Mesendoderm (in vitro differentiated cells): ENCODE data around the gene RTCA.
A peak's percentile ranks its signal among the peaks of the same experiment; 100 is the strongest.

ENCODE experiments used
- DNase-seq: peaks from one replicate; pipeline ENCODE4 v3.0.0; 2013
- H2AK5ac ChIP-seq: 2 replicates; pipeline ENCODE4 v1.6.1; 2013; ENCODE audit warnings: low read length, inconsistent platforms
- H2BK120ac ChIP-seq: 2 replicates; pipeline ENCODE4 v1.6.1; 2013; ENCODE audit warnings: low read depth, mild to moderate bottlenecking, low read length, moderate library complexity, mixed read lengths
- H2BK15ac ChIP-seq: replicated peaks from 2 replicates; pipeline ENCODE4 v1.6.1; 2013; ENCODE audit warnings: low read depth, mild to moderate bottlenecking, moderate library complexity
- H2BK5ac ChIP-seq: 2 replicates; pipeline ENCODE4 v1.6.1; 2013; ENCODE audit warnings: low read length, inconsistent platforms
- H3K18ac ChIP-seq: 2 replicates; pipeline ENCODE4 v1.6.1; 2013; ENCODE audit warnings: mild to moderate bottlenecking, low read length, mixed read lengths
- H3K23ac ChIP-seq: one replicate; pipeline ENCODE4 v1.6.1; 2013; ENCODE audit warnings: low read length
- H3K27ac ChIP-seq: 2 replicates; pipeline ENCODE4 v1.5.1; 2013; ENCODE audit warnings: low read depth, mild to moderate bottlenecking, inconsistent platforms, low read length, moderate library complexity
- H3K27me3 ChIP-seq: 2 replicates; pipeline ENCODE4 v1.6.1; 2013; ENCODE audit warnings: low read length, control low read depth, mild to moderate bottlenecking, inconsistent platforms; ENCODE audit not compliant: insufficient read depth, poor library complexity
- H3K36me3 ChIP-seq: 2 replicates; pipeline ENCODE4 v1.6.1; 2013; ENCODE audit warnings: low read length, inconsistent platforms; ENCODE audit not compliant: control insufficient read depth, insufficient read depth
- H3K4ac ChIP-seq: one replicate; pipeline ENCODE4 v1.6.1; 2013; ENCODE audit warnings: low read depth, mild to moderate bottlenecking, low read length, moderate library complexity
- H3K4me1 ChIP-seq: 2 replicates; pipeline ENCODE4 v1.6.1; 2013; ENCODE audit warnings: low read depth, low read length, inconsistent platforms; ENCODE audit not compliant: control insufficient read depth
- H3K4me2 ChIP-seq: 2 replicates; pipeline ENCODE4 v1.6.1; 2013; ENCODE audit warnings: low read length
- H3K4me3 ChIP-seq: 2 replicates; pipeline ENCODE4 v1.5.1; 2013; ENCODE audit warnings: mild to moderate bottlenecking, low read length
- H3K56ac ChIP-seq: one replicate; pipeline ENCODE4 v1.6.1; 2013; ENCODE audit warnings: low read length
- H3K79me1 ChIP-seq: 2 replicates; pipeline ENCODE4 v1.6.1; 2013; ENCODE audit warnings: low read length, inconsistent platforms
- H3K79me2 ChIP-seq: 2 replicates; pipeline ENCODE4 v1.6.1; 2013; ENCODE audit warnings: mild to moderate bottlenecking, low read length; ENCODE audit not compliant: control insufficient read depth, insufficient read depth
- H3K9ac ChIP-seq: 2 replicates; pipeline ENCODE4 v1.6.1; 2013; ENCODE audit warnings: low read length, inconsistent platforms
- H4K5ac ChIP-seq: one replicate; pipeline ENCODE4 v1.6.1; 2013; ENCODE audit warnings: low read length
- H4K8ac ChIP-seq: one replicate; pipeline ENCODE4 v1.6.1; 2013; ENCODE audit warnings: low read depth, mild to moderate bottlenecking, control low read depth, low read length, moderate library complexity
- WGBS: extraction: QIAGEN DNeasy Blood & Tissue Kit; methylation state at CpG from one replicate; pipeline ENCODE4 v1.1.7; 2013; ENCODE audit warnings: low lambda C conversion rate, missing lambda C conversion rate; ENCODE audit not compliant: insufficient coverage; ENCODE audit errors: extremely low coverage; 5-methylcytosine and 5-hydroxymethylcytosine counted together

The RTCA gene

DNA sequence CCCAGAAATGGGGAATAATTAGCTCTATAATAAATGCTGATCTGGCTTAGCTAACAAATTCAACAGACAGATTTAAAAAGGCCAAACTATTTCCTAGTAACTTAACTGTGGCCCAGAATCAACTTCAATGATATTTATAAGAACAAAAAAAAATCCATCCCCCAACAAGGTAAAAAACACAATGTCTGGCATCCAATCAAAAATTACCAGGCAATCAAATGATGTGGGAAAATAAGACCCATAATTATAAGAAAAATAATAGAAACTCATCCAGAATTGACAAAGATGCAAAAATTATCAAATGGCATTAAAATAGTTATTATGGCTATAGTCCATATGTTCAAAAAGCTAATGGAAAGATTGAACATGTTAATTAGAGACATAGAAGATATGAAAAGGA lies 43.8 kb downstream of the RTCA start:
- Histone ChIP-seq H3K23ac (no peak overlapping the region), H4K8ac (no peak overlapping the region), H2BK15ac (no peak overlapping the region), H3K18ac (no peak overlapping the region), H3K27ac (no peak overlapping the region), H2AK5ac (no peak overlapping the region), H3K4me3 (no peak overlapping the region), H2BK5ac (no peak overlapping the region), H3K4me1 (peaks cover under 1% of the 10 kb centered on the region), H3K79me2 (no peaks in the 10 kb centered on the region), H3K4ac (no peak overlapping the region), H2BK120ac (no peak overlapping the region), H3K56ac (no peak overlapping the region), H3K9ac (no peak overlapping the region), H3K36me3 (no peaks in the 10 kb centered on the region), H4K5ac (no peak overlapping the region), H3K27me3 (no peaks in the 10 kb centered on the region), H3K79me1 (no peaks in the 10 kb centered on the region), H3K4me2 (no peak overlapping the region)
- DNase-seq, result no peak

DNA sequence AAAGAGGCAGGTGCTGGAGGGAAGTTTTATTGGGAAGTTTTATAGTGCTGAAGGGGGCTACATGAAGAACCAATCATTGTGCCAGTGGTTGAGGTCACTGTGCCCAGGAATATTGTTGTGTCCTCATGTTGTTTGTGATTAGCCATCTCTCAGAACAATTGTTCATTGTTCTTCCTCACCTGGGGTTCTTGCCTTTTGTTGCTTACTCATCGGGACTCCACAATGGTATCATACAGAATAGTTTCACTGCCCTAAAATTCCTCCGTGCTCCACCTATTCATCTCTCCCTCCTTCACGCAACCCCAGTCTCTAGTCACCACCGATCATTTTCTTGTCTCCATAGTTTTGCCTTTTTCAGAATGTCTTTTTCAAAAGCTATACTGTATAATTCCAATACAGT lies 47.4 kb downstream of the RTCA start:
- H2AK5ac ChIP-seq, result no peak overlapping the region
- H3K36me3 ChIP-seq, result no peaks in the 10 kb centered on the region
- H3K27me3 ChIP-seq, result no peaks in the 10 kb centered on the region
- H2BK5ac ChIP-seq, result no peak overlapping the region
- H2BK120ac ChIP-seq, result no peak overlapping the region
- H3K4me1 ChIP-seq, result no peaks in the 10 kb centered on the region
- H3K4ac ChIP-seq, result no peak overlapping the region
- DNase-seq, result peak; percentile 55
- no peaks in the 10 kb centered on the region for H3K79me1 ChIP-seq
- no peak overlapping the region for H4K5ac ChIP-seq
- WGBS, result no CpG with 5 or more reads among the region's 4 CpGs
- H3K4me3 ChIP-seq, result no peak overlapping the region
- H3K56ac ChIP-seq, result no peak overlapping the region
- H3K23ac ChIP-seq, result no peak overlapping the region
- H3K27ac ChIP-seq, result no peak overlapping the region
- H3K79me2 ChIP-seq, result no peaks in the 10 kb centered on the region
- H3K4me2 ChIP-seq, result no peak overlapping the region
- H2BK15ac ChIP-seq, result no peak overlapping the region
- no peak overlapping the region for H3K18ac ChIP-seq
- H4K8ac ChIP-seq, result no peak overlapping the region
- H3K9ac ChIP-seq, result no peak overlapping the region

DNA sequence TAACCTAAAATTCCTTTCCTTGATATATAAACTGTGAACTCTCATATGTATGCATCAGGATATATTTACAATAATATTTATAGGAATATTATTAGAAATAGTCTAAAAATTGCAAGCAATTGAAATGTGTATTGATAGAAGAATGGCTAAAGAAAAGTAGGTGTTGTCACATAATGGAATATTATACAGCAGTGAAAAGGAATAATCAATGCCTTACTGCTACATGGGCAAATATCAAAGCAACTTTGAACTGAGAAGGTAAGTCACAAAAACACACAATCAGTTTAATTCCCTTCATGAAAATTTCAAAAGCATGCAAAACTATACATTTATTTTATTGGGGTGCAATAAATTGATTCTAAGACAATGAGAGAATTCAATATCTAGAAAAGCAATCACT lies 50.6 kb downstream of the RTCA start:
- Histone ChIP-seq H2BK120ac (no peak overlapping the region), H3K27ac (no peak overlapping the region), H3K27me3 (no peaks in the 10 kb centered on the region), H3K4me1 (no peaks in the 10 kb centered on the region), H2BK15ac (no peak overlapping the region), H3K56ac (no peak overlapping the region), H3K9ac (no peak overlapping the region), H3K79me2 (no peaks in the 10 kb centered on the region), H2AK5ac (no peak overlapping the region), H4K5ac (no peak overlapping the region), H3K4ac (no peak overlapping the region), H3K36me3 (no peaks in the 10 kb centered on the region), H3K18ac (no peak overlapping the region), H2BK5ac (no peak overlapping the region), H4K8ac (no peak overlapping the region), H3K79me1 (no peaks in the 10 kb centered on the region), H3K4me3 (no peak overlapping the region), H3K4me2 (no peak overlapping the region), H3K23ac (no peak overlapping the region)
- DNase-seq, result no peak

DNA sequence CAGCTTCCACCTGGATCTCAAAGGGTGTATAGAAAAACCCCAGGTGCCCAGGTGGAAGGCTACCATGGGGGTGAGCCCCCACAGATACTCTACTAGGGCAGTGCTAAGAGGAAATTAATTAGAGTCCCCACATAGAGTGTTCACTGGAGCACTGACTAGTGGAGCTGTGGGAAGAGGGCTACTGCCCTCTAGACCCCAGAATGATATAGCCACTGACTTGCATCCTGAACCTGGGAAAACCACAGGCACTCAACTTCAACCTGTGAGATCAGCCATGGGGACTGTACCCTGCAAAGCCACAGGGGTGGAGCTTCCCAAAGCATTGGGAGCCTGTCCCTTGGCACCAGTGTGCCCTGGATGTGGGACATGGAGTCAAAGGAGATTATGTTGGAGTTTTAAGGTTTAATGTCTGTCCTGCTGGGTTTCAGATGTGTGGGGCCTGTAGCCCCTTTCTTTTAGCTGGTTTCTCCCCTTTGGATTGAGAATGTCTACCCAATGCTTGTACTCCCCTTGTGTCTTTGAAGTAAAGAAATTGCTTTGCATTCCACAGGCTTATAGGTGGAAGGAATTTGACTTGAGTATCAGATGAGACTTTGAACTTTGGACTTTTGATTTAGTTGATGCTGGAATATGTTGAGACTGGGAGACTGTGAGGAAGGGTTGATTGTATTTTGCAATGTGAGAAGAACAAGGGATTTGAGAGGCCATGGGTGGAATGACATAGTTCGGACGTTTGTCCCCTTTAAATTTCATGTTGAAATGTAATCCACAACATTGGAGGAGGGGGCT lies 54.5 kb downstream of the RTCA start:
- no peaks in the 10 kb centered on the region for H3K36me3 ChIP-seq
- H4K5ac ChIP-seq, result no peak overlapping the region
- H3K27me3 ChIP-seq, result no peaks in the 10 kb centered on the region
- H3K79me2 ChIP-seq, result no peaks in the 10 kb centered on the region
- no peak for DNase-seq
- no peak overlapping the region for H2AK5ac ChIP-seq
- no peak overlapping the region for H3K4me3 ChIP-seq
- H3K4me2 ChIP-seq, result no peak overlapping the region
- no peak overlapping the region for H2BK5ac ChIP-seq
- H2BK15ac ChIP-seq, result no peak overlapping the region
- H3K18ac ChIP-seq, result no peak overlapping the region
- no peak overlapping the region for H3K56ac ChIP-seq
- no peaks in the 10 kb centered on the region for H3K79me1 ChIP-seq
- no peak overlapping the region for H4K8ac ChIP-seq
- no peak overlapping the region for H2BK120ac ChIP-seq
- no peak overlapping the region for H3K23ac ChIP-seq
- no peak overlapping the region for H3K4ac ChIP-seq
- WGBS, result no CpG with 5 or more reads among the region's 2 CpGs
- no peak overlapping the region for H3K27ac ChIP-seq
- no peaks in the 10 kb centered on the region for H3K4me1 ChIP-seq
- no peak overlapping the region for H3K9ac ChIP-seq

DNA sequence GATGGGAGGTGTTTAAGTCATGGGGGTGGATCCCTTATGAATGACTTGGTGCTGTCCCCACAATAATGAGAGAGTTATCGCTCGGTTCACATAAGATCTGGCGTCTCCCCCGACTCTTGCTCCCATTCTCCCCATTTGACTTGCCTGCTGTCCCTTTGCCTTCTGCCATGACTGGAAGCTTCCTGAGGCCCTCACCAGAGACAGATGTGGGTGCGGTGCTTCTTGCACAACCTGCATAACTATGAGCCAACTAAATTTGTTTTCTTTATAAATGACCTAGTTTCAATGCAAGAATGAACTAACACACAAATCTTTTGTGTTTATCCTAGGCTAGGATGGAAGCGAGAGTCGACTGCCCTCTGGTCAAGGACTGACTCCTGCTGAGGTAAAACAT lies 55.1 kb downstream of the RTCA start:
- Histone ChIP-seq H2BK5ac (no peak overlapping the region), H3K36me3 (no peaks in the 10 kb centered on the region), H2BK120ac (no peak overlapping the region), H3K79me1 (no peaks in the 10 kb centered on the region), H3K4me1 (no peaks in the 10 kb centered on the region), H3K79me2 (no peaks in the 10 kb centered on the region), H3K27ac (no peak overlapping the region), H3K27me3 (no peaks in the 10 kb centered on the region), H3K9ac (no peak overlapping the region), H3K4ac (no peak overlapping the region), H3K56ac (no peak overlapping the region), H2AK5ac (no peak overlapping the region), H3K4me3 (no peak overlapping the region), H2BK15ac (no peak overlapping the region), H4K5ac (no peak overlapping the region), H3K18ac (no peak overlapping the region), H3K23ac (no peak overlapping the region), H3K4me2 (no peak overlapping the region), H4K8ac (no peak overlapping the region)
- no peak for DNase-seq
- no CpG with 5 or more reads among the region's 7 CpGs for WGBS

DNA sequence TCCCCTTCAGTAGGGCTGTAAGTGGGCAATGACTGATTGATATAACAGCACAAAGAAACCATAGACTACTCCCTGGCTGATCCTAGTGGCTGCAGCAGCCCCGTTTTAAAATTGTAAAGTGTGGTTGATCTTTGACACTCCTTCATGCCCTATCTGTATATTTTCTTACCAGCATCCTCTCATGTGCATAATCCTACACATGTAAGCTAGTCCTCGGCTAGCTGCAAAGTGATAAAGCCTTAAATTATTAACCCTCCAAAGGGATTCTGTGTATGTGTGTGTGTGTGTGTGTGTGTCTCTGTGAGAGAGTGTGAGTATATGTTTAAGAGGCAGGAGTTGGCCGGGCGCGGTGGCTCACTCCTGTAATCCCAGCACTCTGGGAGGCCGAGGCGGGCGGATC lies 55.5 kb downstream of the RTCA start:
- Histone ChIP-seq H3K18ac (no peak overlapping the region), H2AK5ac (no peak overlapping the region), H3K36me3 (no peaks in the 10 kb centered on the region), H3K4me2 (no peak overlapping the region), H3K4me3 (no peak overlapping the region), H4K5ac (no peak overlapping the region), H3K56ac (no peak overlapping the region), H3K27me3 (no peaks in the 10 kb centered on the region), H3K27ac (no peak overlapping the region), H4K8ac (no peak overlapping the region), H3K4ac (no peak overlapping the region), H2BK15ac (no peak overlapping the region), H3K9ac (no peak overlapping the region), H3K79me2 (no peaks in the 10 kb centered on the region), H3K23ac (no peak overlapping the region), H2BK120ac (no peak overlapping the region), H3K4me1 (no peaks in the 10 kb centered on the region), H2BK5ac (no peak overlapping the region), H3K79me1 (no peaks in the 10 kb centered on the region)
- no CpG with 5 or more reads among the region's 8 CpGs for WGBS
- no peak for DNase-seq
